Loucy (cell line): ENCODE measurements around the gene YWHAH.

Experiments
- EZH2phosphoT487 ChIP-seq: fragments of 200-600 bp; IDR thresholded peaks from 2 replicates; pipeline ENCODE4 v1.6.1; 2018; ENCODE audit warnings: antibody characterized with exemption, mild to moderate bottlenecking, moderate library complexity, borderline replicate concordance
- TF ChIP-seq, protein P1 (sequence below): fragments of 200-600 bp; sonication (generic); conservative IDR thresholded peaks from 2 replicates; pipeline ENCODE4 v1.5.1; 2014; ENCODE audit warnings: mild to moderate bottlenecking, antibody characterized with exemption, low read length

DNA sequence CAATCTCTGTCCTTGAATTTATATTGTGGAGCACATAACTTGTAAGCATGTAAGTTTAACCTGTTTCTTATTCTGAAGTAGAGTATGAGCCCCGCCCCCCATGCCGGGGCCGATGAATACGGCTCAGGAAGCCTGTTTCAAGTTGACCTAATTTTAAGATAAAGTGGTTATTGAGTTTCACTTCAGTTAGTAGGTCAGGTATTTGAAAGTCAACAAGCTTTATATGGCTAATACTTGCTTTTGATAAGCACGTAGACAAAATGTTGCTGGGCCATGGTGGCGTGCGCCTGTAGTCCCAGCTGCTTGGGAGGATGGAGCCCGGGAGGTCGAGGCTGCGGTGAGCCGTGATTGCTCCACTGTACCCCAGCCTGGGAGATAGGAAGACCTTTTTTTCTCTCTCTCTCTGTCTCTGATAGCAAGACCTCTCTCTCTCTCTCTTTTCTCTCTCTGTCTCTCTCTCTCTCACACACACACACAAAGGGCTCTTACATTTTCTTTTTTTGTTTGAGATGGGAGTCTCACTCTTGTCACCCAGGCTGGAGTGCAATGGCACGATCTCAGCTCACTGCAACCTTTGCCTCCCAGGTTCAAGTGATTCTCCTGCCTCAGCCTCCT, 14.4 kb downstream of the YWHAH start:
- TF ChIP-seq, protein P1, sequence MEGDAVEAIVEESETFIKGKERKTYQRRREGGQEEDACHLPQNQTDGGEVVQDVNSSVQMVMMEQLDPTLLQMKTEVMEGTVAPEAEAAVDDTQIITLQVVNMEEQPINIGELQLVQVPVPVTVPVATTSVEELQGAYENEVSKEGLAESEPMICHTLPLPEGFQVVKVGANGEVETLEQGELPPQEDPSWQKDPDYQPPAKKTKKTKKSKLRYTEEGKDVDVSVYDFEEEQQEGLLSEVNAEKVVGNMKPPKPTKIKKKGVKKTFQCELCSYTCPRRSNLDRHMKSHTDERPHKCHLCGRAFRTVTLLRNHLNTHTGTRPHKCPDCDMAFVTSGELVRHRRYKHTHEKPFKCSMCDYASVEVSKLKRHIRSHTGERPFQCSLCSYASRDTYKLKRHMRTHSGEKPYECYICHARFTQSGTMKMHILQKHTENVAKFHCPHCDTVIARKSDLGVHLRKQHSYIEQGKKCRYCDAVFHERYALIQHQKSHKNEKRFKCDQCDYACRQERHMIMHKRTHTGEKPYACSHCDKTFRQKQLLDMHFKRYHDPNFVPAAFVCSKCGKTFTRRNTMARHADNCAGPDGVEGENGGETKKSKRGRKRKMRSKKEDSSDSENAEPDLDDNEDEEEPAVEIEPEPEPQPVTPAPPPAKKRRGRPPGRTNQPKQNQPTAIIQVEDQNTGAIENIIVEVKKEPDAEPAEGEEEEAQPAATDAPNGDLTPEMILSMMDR: no peak
- TF ChIP-seq EZH2phosphoT487: no peak
